ENCODE measurements around the gene PPP1R14C. TPM values are rescaled to one million over a fixed set of nuclear protein-coding genes. Genes with fewer than 3 reads are reported as not detected.

PPP1R14C gene
- total RNA-seq, 4 donors from 2014 or later = 0.34 TPM; not detected in 3

- no peak for TF ChIP-seq CTCF (IDR thresholded peaks at IDR 0.05; ENCODE audit: low read depth)
These were observed 62.0 kb downstream of the PPP1R14C start for GRCh38 chr6:150204705-150205472.

GRCh38 chr6:150207931-150208570 lies 65.2 kb downstream of the PPP1R14C start:
- no peak for TF ChIP-seq CTCF (IDR thresholded peaks at IDR 0.05; ENCODE audit: low read depth)

- TF ChIP-seq CTCF (IDR thresholded peaks at IDR 0.05; ENCODE audit: low read depth) = no peak
These were observed 65.9 kb downstream of the PPP1R14C start for GRCh38 chr6:150208611-150209352.

GRCh38 chr6:150209415-150209814 lies 66.6 kb downstream of the PPP1R14C start:
- no peak for TF ChIP-seq CTCF (IDR thresholded peaks at IDR 0.05; ENCODE audit: low read depth)

GRCh38 chr6:150211700-150212511 lies 69.1 kb downstream of the PPP1R14C start:
- no peak for TF ChIP-seq CTCF (IDR thresholded peaks at IDR 0.05; ENCODE audit: low read depth)

- TF ChIP-seq CTCF (IDR thresholded peaks at IDR 0.05; ENCODE audit: low read depth) = no peak
These were observed 69.9 kb downstream of the PPP1R14C start for GRCh38 chr6:150212778-150213177.
